Lower lobe of right lung (tissue), 2 donors: ENCODE measurements around the gene CHRNA10. TPM values are rescaled to one million over a fixed set of nuclear protein-coding genes. Genes with fewer than 3 reads are reported as not detected.

Experiments
- ATAC-seq, 2 donors: fragments of 200-7000 bp; cut with Tn5 transposase; one replicate each; pipeline ENCODE4 v1.9.1; 2020 to 2022; ENCODE audit warnings: mild to moderate bottlenecking in 2 of 2, moderate library complexity in 2 of 2
- DNase-seq: peaks from one replicate; pipeline ENCODE4 v3.0.0-alpha.2; 2020
- H3K27ac ChIP-seq: fragments of 200-600 bp; one replicate; pipeline ENCODE4 v1.8.0; 2022
- H3K27me3 ChIP-seq: fragments of 200-600 bp; one replicate; pipeline ENCODE4 v1.8.0; 2022; ENCODE audit warnings: low read depth
- H3K36me3 ChIP-seq: fragments of 200-600 bp; one replicate; pipeline ENCODE4 v1.8.0; 2022; ENCODE audit warnings: mild to moderate bottlenecking
- H3K4me1 ChIP-seq: fragments of 200-600 bp; one replicate; pipeline ENCODE4 v1.8.0; 2022
- H3K4me3 ChIP-seq: fragments of 200-600 bp; one replicate; pipeline ENCODE4 v1.8.0; 2022; ENCODE audit warnings: mild to moderate bottlenecking
- H3K9me3 ChIP-seq: fragments of 200-600 bp; one replicate; pipeline ENCODE4 v1.8.0; 2022
- CTCF ChIP-seq: fragments of 200-600 bp; IDR thresholded peaks from one replicate; pipeline ENCODE4 v1.8.0; 2022; ENCODE audit warnings: antibody characterized with exemption, mild to moderate bottlenecking
- intact Hi-C: fragments of 100-400 bp; cut with DNase I; formaldehyde crosslinking; loops from one replicate; pipeline ENCODE4 v1.11.0; 2022
- total RNA-seq: library from RNA; stranded (reverse); fragmentation: NEBNext Ultra II Directional; extraction: Animal tissue kit (Norgen Biotek cat#: 25700); gene quantifications from one replicate; pipeline ENCODE4 v1.2.1, GENCODE V29; 2021
- donor health status: DM: no; HTN: yes; CAD: no; lungs with severe emphysema.

CHRNA10 gene
- total RNA-seq, 1 donor from 2014 or later = 1.7 TPM

- TF ChIP-seq CTCF = no peak
- intact Hi-C loops = no loop called here
- H3K27me3 ChIP-seq = no peaks in the 10 kb centered on the region
- H3K4me3 ChIP-seq = no peak overlapping the region
- H3K27ac ChIP-seq = no peak overlapping the region
- H3K36me3 ChIP-seq = peaks cover 88% of the 10 kb centered on the region
- no peak for DNase-seq
- no peaks in the 10 kb centered on the region for H3K4me1 ChIP-seq
- H3K9me3 ChIP-seq = no peaks in the 10 kb centered on the region
- ATAC-seq = no peak
Measured at GRCh38 chr11:3669742-3670183, 1.4 kb downstream of the CHRNA10 start.

GRCh38 chr11:3669128-3669527 lies 2.1 kb downstream of the CHRNA10 start:
- Histone ChIP-seq H3K9me3 (no peaks in the 10 kb centered on the region), H3K36me3 (peaks cover 86% of the 10 kb centered on the region), H3K27ac (no peak overlapping the region), H3K4me1 (no peaks in the 10 kb centered on the region), H3K27me3 (no peaks in the 10 kb centered on the region), H3K4me3 (no peak overlapping the region)
- intact Hi-C loops = no loop called here
- ATAC-seq (peak in 1 of 2 donors; percentile 5), DNase-seq (no peak)
- no peak for TF ChIP-seq CTCF

GRCh38 chr11:3667149-3668035 lies 3.8 kb downstream of the CHRNA10 start:
- Histone ChIP-seq H3K27me3 (no peaks in the 10 kb centered on the region), H3K9me3 (no peaks in the 10 kb centered on the region), H3K36me3 (peaks cover 69% of the 10 kb centered on the region), H3K27ac (no peak overlapping the region), H3K4me3 (no peak overlapping the region), H3K4me1 (no peaks in the 10 kb centered on the region)
- intact Hi-C loops = no loop called here
- TF ChIP-seq CTCF = no peak
- no peak for DNase-seq
- ATAC-seq = no peak

- TF ChIP-seq CTCF = no peak
- DNase-seq = no peak
- H3K36me3 ChIP-seq = peaks cover 56% of the 10 kb centered on the region
Measured at GRCh38 chr11:3666023-3666530, 5.1 kb downstream of the CHRNA10 start.

GRCh38 chr11:3665336-3666022 lies 5.7 kb downstream of the CHRNA10 start:
- Histone ChIP-seq H3K4me1 (no peaks in the 10 kb centered on the region), H3K9me3 (no peaks in the 10 kb centered on the region), H3K27me3 (no peaks in the 10 kb centered on the region), H3K36me3 (peaks cover 51% of the 10 kb centered on the region), H3K27ac (no peak overlapping the region), H3K4me3 (no peak overlapping the region)
- no peak for TF ChIP-seq CTCF
- ATAC-seq = peak in 1 of 2 donors; percentile 6
- intact Hi-C loops = no loop called here
- no peak for DNase-seq

More at GRCh38 chr11:3666023-3666530, 5.1 kb downstream of the CHRNA10 start:
- H3K4me3 ChIP-seq = no peak overlapping the region
- intact Hi-C loops = no loop called here
- H3K27me3 ChIP-seq = no peaks in the 10 kb centered on the region
- no peak for ATAC-seq
- H3K4me1 ChIP-seq = no peaks in the 10 kb centered on the region
- no peak overlapping the region for H3K27ac ChIP-seq
- H3K9me3 ChIP-seq = no peaks in the 10 kb centered on the region
